Measurements from ENCODE around the gene PRTFDC1. TPM values are rescaled to one million over a fixed set of nuclear protein-coding genes. Genes with fewer than 3 reads are reported as not detected.

PRTFDC1 gene
- total and polyA plus RNA-seq, 2 of the 13 experiments (the other 11 are each of a cell fraction or from before 2014, with no cell fraction given), result not detected

DNA sequence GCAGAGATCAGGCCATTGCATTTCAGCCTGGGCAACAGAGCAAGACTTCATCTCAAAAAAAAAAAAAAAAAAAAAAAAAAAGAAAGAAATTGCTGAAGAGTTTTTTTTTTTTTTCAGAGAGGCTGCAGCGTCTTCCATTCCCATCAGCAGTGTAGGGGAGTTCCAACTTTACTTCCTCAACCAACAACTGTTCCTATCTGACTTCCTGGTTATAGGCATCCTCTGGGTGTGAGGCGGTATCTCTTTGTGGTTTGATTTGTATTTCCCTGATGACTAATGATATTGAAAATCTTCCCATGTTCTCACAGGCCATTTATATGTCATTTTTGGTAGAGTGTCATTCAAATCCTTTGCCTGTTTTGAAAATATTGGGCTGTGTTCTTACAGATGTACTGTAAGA is 40.2 kb downstream of the PRTFDC1 start:
- H4K20me1 ChIP-seq (ENCODE audit: insufficient read depth, low read length), result no peaks in the 10 kb centered on the region
- no peak overlapping the region for H3K27ac ChIP-seq (ENCODE audit: extremely low read length, insufficient read depth, low read length)
- TF ChIP-seq CEBPG (CRISPR knock-in tag; IDR thresholded peaks at IDR 0.05) (no peak), ZNF567 (CRISPR knock-in tag; IDR thresholded peaks at IDR 0.05; ENCODE audit: borderline replicate concordance) (no peak), ZNF7 (CRISPR knock-in tag; IDR thresholded peaks at IDR 0.05) (no peak), HOXA5 (CRISPR knock-in tag; IDR thresholded peaks at IDR 0.05) (no peak), ZNF530 (CRISPR knock-in tag; IDR thresholded peaks at IDR 0.05; ENCODE audit: low read depth) (no peak), BCL6 (CRISPR knock-in tag; IDR thresholded peaks at IDR 0.05) (no peak), ZNF207 (IDR thresholded peaks at IDR 0.05; ENCODE audit: borderline replicate concordance) (no peak), ZNF547 (CRISPR knock-in tag; IDR thresholded peaks at IDR 0.05) (no peak), CAMTA2 (CRISPR knock-in tag; IDR thresholded peaks at IDR 0.05; ENCODE audit: borderline replicate concordance) (no peak), THAP7 (CRISPR knock-in tag; IDR thresholded peaks at IDR 0.05) (no peak), PLRG1 (conservative IDR thresholded peaks at IDR 0.05) (no peak), MAZ (IDR thresholded peaks at IDR 0.05; ENCODE audit: borderline replicate concordance, low read depth, low read length) (no peak), MAZ (CRISPR knock-in tag; IDR thresholded peaks at IDR 0.05; ENCODE audit: low read depth) (no peak), RARG (CRISPR knock-in tag; IDR thresholded peaks at IDR 0.05; ENCODE audit: low read depth) (no peak), IKZF4 (CRISPR knock-in tag; IDR thresholded peaks at IDR 0.05; ENCODE audit: borderline replicate concordance, low read depth, not compliant biosample characterization) (no peak), ZBTB2 (CRISPR knock-in tag; IDR thresholded peaks at IDR 0.05; ENCODE audit: low read depth) (no peak), NCOA5 (CRISPR knock-in tag; IDR thresholded peaks at IDR 0.05) (no peak), KLF15 (CRISPR knock-in tag; IDR thresholded peaks at IDR 0.05; ENCODE audit: borderline replicate concordance) (no peak)
- TF ChIP-seq, protein P1, sequence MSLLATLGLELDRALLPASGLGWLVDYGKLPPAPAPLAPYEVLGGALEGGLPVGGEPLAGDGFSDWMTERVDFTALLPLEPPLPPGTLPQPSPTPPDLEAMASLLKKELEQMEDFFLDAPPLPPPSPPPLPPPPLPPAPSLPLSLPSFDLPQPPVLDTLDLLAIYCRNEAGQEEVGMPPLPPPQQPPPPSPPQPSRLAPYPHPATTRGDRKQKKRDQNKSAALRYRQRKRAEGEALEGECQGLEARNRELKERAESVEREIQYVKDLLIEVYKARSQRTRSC (CRISPR knock-in tag; IDR thresholded peaks at IDR 0.05; ENCODE audit: low read depth), result no peak
- no TSS peak for BruUV-seq (replicated peaks)
- H3K4me2 ChIP-seq (ENCODE audit: low read depth, low read length), result no peak overlapping the region
- in situ Hi-C loops (cut with HindIII; ENCODE audit: extremely low pct_ligation_motif_present, low pct_unique_long_range_greater_than_20kb), result no loop called here
- no peak overlapping the region for H3K9ac ChIP-seq (ENCODE audit: insufficient read depth, low read depth, low read length)
- WGBS (ENCODE audit: low lambda C conversion rate), result 52% methylated on average over 2 of the region's 2 CpGs
- CTCF ChIA-PET (ENCODE audit: low intra/inter-chr PET ratio, low total read pairs), result no interaction called here
- H3K4me3 ChIP-seq (replicated peaks in 1 of 3; ENCODE audit: insufficient read depth in 1 of 3, low read depth in 2 of 3, low read length in 3 of 3), result no peak overlapping the region
- no peaks in the 10 kb centered on the region for H3K79me2 ChIP-seq (ENCODE audit: insufficient read depth, low read length)
- H3K36me3 ChIP-seq (replicated peaks in 1 of 2; ENCODE audit: control insufficient read depth in 1 of 2, insufficient read depth in 2 of 2, low read length in 2 of 2), result no peaks in the 10 kb centered on the region
- no peaks in the 10 kb centered on the region for H3K4me1 ChIP-seq (ENCODE audit: insufficient read depth, low read length)
- intact Hi-C loops (cut with micrococcal nuclease; ENCODE audit: unreplicated experiment), result no loop called here
- FAIRE-seq, result no peak
- DNase-seq (ENCODE audit: low spot score), result no peak
- no peaks in the 10 kb centered on the region for H3K9me3 ChIP-seq (ENCODE audit: low read length)
- H2AFZ ChIP-seq (ENCODE audit: low read length), result no peak overlapping the region
- POLR2A ChIA-PET, result no interaction called here
- no peak for ATAC-seq
- no peaks in the 10 kb centered on the region; a peak in 1 of 5 replicates for H3K27me3 ChIP-seq (ENCODE audit: control insufficient read depth in 1 of 2, insufficient read depth in 2 of 2, low read length in 2 of 2)
